Measurements from ENCODE around the gene TBC1D1.

TBC1D1 gene

DNA sequence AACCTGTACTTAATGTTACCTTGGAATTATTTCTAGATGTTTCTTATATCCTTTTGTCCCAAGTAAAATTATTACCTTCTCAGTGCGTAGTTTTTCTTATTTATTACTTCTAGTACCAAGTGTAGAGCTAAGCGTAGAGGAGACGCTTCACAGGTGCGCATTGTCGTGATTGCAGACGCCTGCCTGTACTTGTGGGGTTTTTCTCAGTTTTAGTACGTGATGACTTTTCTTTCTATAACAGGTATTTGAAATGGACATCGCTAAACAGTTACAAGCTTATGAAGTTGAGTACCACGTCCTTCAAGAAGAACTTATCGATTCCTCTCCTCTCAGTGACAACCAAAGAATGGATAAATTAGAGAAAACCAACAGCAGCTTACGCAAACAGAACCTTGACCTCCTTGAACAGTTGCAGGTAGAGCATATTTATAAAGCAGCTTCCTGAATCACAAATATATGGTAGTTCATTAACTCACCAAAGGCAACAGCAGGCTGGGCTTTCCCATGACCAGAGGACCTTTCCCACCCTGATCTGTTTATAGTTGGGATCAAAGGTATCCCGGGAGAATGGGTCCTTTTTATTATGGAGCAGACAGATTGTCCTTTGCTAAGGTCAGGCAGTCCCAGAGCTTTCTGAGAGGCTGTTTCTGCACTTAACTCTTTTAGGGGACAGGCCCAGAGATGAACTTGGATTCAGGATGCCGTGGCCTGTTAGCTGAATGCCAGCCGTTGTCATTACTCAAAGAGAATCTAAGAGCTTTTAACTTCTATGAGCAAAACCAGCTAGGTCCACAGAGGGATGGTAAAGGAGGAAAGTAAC, 242.2 kb downstream of the TBC1D1 start:
- DNase-seq: no peak

DNA sequence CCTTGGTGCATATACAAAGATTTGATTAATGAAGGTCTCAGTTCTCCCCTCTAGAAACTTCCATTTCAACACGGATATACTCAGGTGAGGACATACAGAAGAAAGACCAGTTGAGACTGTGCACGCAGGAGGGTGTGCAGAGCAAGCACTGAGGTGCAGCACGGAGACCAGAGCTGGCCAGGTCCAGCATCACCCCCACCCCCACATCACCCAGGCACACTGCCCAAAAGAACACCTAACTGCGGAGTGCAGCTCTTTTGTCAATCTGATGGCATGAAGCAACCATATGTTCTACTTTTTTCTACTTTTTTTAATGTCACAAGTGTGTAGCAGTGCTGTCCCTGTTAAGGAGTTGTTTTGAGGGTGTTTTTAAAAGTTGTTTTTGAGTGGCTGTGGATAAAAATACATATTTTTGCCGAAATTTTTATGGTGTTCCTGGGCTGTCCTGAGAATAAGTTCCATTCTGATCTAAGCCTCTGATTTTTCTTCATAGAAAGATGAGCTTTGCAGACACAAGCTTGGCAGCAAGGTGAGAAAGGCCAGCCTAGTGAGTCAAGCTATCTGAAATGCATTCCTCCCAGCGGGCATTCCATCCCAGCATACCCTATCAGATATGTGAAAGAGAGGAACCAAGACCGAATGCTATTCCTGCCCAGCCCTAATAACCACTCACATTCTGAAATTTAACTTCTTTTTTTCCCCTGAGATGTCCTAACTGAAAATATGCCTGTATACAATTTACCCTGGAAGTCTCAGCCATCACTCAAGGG, 243.0 kb downstream of the TBC1D1 start:
- DNase-seq: no peak

DNA sequence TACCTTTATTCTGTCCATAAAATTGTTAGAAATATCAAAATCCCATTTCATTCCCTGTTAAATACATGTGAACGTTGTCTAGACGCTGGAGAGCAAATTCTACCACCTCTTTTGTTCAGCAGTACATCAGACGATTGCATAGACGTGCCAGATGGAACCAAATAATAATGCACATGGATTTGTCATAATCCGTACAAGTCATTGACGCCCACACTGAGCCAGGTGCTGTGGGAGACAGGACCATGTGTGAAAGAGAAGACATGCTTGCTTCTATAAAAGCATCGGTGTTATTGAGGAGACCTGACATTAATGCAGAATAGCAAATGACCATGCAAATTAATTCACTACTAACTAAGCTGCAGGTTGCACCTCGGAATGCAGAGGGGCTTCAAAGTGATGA, 244.3 kb downstream of the TBC1D1 start:
- DNase-seq: no peak

DNA sequence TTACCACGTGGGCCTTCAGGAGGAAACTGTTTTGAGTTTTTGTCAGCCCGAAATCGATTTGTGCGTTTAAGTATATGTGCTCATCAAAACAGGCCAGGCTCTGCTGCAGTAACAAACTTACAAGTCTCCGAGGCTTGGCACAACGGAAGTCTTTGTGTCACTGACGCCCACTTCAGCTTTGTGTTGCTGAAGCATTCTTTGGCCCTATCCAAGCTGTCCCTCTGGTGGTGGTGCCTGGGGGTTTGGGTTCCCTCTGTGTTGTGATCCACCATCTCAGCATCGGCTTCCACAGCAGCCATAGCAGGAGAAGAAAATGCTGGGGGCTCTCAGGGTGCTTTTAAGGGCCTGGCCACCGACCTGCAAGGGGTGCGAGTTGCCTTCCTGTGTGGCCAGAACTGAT, 245.7 kb downstream of the TBC1D1 start:
- no peak for DNase-seq

DNA sequence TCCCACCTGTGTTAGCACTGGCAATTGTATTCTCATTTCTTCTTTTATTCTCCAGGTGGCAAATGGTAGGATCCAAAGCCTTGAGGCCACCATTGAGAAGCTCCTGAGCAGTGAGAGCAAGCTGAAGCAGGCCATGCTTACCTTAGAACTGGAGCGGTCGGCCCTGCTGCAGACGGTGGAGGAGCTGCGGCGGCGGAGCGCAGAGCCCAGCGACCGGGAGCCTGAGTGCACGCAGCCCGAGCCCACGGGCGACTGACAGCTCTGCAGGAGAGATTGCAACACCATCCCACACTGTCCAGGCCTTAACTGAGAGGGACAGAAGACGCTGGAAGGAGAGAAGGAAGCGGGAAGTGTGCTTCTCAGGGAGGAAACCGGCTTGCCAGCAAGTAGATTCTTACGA, 246.2 kb downstream of the TBC1D1 start:
- DNase-seq: no peak

DNA sequence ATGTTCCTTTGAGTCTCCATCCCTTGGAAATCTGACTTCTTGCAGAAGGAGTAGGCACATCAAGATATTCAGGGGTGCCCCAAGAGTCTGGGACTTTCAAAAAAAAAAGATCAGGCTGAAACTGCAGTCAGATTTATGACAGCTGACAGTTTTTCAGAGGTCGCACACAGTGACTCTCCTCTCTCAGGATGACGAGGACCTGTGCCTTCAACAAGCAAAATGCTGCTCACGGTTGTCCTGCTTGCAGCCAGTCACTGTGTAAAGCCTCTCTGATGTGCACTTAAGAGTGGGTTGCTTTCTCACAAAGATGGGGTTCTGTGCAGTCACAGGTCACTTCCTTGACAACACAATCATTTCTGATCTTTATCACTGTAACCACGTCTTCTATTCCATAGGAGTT, 247.5 kb downstream of the TBC1D1 start:
- no peak for DNase-seq

DNA sequence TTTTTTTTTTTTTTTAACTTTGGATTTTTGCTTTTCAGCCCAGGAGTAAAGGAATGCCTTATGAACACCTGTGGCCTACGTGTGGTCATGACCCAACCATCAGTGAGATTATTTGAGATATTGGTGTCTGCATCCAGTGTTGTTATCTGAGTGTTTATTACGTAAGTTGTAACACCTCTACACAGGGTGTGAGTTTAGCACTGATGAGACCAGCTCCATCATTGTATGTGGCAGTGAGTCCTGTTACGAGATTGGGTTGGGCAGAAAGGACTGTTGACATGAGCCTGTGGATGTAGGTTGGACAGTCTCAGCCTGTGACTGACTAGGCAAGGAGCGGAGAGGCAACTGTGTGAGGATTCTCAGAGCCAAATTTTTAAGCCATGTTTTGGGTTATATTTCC, 248.3 kb downstream of the TBC1D1 start:
- DNase-seq: no peak

DNA sequence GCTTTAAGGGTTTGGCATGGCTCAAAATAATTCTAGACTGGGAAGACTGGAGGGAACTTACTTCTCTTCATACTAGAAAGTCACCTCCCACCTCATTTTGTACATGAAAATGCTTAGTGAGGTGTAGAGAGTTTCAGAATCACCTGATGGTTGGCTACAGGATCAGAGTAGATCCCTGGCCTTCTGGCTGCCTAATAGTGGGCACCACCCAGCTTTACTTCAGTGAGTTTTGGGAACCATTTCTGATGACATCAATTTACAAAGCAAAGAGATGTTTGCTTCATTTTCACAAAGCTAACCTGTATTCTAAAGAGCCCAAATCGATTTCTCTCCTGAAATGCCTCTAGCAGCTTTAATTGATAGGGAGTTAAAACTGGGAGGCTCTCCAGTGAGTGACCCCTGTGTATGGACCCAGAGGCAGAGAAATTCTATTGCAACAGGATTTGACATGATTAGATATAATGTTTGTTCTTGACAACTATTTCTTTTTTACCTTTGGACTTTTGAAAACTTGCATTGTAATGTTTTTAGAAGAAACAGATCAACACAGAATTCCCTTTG, 249.8 kb downstream of the TBC1D1 start:
- no peak for DNase-seq

DNA sequence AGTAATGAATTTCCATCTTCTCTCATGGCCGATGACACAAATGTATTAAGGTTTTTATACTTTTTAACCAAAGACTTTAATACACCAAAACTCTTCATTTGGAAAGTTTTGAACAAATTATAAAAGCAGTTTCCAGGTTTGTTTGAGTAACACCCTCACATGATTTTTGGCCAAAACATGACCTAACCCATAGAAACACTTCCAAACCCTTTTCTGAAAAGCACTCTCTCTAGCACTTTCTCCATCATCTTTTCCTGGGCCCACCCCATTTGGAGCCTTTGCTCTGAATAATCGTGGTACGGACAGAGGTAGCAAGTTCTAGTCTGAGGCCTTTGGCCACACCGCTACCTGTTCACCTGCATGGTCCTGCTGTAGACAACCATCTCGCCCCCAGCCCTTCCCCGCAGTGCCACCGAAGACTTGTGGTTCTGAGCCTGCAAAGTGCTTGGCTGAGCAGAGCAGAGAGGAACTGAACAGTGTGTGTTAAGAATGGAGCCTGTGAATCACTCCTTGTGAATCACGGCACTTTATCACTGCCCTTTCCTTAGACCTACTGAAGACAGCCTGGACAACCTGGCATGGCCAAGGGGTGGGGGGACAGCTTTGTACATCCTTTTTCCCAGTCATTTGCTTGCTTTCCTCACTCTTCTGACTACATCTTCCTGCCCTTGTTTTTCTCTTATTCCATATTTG, 251.1 kb downstream of the TBC1D1 start:
- DNase-seq: no peak

DNA sequence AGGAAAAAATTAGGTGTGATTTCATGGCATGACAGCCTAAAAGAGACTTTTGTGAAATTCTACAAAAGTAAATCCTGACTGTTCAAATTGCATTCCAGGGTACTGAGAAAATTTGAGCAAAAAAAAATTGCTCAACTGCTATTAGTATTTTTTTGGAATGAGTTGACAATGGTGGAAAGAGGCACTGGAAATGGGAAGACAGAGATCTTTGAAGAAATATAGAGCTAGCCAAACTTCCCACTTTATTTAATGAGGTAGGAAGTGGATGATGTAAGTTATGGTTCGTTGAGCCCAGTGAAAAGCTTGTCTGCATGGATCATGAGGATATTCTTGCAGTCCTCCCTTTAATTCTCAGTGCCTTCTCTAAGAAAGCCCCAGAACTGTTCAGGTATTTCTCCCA, 253.1 kb downstream of the TBC1D1 start:
- DNase-seq: no peak

DNA sequence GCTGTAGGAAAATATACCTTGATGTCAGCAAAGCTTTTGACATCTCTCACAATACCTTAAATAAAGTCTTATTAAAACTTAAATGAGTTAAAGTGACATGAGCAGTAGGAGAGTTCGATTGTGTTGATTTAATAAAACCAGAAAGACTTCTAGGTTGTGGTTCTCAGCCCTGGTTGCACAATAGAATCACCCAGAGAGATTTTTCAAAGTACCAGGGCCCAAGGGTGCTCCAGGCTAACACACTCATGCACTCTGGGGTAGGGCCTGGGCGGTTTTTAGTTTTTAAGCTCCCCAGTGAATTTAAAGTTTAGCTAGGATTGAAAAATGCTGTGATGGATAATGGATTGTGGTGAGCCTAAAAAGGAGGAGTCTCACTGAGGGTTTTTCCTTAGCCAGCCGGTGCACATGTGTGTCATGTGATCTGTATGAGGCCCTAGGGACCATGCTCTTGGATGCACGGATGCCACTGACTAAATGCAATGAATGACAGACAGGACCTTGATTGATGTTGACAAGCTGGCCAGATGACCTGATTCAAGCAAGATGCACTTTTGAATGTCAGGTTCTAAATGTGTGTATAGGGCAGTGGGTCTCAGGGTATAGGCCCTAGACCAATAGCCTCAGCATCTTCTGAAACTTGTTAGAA, 254.3 kb downstream of the TBC1D1 start:
- DNase-seq: no peak

DNA sequence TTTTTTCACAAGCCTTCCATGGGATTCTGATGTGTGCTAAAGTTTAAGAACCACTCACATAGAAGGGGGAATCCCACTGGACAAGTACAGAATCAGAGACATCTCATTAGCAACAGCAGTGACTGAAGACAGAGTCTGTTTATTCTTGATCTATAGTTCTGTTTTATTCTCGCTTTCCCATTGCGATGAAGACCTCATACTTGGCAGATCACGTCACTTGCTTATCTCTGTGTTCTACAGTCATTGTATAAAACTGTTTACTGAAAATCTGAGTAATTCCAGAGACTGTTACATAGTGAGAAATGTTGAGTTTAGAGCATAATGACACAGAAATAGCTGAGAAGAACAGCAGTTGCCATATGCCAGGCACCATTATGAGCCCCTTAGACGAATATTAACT, 254.9 kb downstream of the TBC1D1 start:
- no peak for DNase-seq

DNA sequence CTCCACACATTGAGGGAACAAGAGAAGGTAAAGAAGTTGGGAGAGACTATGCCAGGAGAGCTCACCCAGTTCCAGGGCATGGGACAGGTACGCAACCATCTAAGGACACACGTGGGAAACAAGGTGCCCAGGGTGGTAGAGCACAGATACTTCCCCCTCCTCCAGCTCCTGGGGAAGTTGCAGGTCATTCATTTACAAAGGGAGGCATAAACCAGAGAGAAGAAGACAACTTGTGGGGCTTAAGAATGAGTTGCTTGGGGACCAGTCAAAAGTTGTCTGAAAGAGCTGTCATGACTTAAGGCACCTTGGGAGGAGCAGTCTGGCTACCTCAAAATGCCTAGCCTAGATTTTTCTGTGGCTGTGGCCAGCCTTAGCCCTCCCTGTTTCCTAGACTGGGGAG, 255.5 kb downstream of the TBC1D1 start:
- DNase-seq: no peak

DNA sequence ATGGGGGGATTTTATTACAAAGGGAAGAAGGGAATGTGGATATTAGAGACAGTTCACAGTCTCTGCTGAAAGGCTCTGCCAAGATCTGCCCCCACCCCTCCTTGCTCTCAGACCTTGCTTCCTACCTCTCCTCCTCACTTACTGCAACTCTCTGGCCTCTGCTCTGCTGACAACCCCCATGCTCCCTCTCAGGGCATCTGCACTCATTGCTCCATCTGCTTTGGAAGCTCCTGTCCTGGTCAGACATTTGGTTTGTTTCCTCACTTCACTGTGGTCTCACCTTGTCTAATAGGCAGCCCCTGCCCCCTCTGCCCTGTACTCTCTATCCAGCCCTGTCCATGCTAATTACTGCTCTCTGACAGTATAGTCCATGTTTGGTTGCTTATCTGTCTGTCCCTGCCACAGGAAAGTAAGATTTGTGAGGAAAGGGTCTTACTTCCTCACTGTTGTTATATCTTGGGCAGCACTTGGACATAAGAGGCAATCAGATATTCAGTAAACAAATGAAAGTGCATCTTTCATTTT, 258.6 kb downstream of the TBC1D1 start:
- no peak for DNase-seq

DNA sequence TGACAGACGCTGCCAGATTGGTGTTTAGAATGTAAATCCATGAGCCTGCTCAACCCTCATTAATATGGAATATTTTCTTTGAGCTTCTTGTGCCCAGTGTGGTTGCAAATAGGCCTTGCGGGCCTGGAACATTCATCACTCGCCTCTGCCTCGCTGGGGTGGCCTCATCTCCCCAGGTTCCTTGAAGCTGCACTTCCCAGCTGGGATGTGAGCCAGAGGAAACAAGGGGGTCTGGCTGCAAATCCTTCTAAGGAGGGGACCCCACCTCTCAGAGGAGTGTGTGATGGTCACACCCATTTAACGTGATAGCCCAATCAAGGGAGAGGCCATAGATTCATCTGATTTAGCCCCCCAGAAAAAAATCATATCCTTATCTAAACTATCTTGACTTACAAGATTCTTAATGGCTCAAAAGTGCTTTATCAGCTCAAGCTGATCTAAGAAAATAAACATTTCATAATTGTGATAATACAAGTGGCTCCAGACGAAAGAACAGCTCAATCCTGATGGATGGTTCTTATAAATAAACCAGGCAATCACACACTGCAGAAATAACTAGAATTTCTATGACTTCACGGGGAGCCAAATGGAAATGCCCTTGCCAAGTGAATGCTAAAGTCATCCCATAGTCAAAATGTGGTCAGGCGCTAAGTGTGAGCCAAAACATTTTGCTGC, 259.2 kb downstream of the TBC1D1 start:
- DNase-seq: no peak

DNA sequence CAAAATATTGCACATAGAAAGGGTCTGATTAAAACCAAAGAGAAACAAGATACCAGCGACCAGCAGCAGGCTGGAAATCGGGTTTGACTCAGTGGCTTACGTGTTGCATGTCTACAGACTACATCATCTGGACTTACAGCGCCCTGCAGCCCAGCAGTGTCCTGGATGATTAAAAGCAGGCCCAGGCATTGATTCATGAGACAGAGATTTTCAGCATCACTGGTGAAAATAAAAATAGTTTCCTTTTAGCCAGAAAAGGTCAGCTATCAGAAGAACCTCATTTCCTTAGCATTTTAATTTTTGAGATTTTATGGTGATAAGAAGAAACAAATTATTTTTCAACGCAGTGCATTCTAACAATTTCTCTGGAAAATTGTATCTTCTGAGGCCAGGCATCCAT, 259.9 kb downstream of the TBC1D1 start:
- DNase-seq: no peak

DNA sequence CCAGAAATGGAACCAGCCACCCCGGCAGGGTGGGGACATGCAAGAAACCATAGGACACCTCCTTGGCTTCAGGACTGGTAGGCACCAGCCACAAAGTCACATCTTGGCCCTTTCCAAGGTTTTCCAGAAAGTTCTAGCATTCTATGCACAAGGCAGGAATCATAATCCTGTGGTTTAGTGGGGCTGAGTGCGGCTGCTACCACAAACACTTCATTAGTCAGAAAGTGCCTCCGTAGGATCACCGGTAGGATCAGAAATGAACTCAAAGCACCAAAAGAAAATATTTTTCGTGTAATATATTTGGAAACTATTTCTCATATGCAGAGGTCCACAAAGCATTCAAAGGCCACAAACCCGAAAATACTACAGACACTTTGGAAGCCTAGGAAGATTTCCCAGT, 261.0 kb downstream of the TBC1D1 start:
- no peak for DNase-seq

DNA sequence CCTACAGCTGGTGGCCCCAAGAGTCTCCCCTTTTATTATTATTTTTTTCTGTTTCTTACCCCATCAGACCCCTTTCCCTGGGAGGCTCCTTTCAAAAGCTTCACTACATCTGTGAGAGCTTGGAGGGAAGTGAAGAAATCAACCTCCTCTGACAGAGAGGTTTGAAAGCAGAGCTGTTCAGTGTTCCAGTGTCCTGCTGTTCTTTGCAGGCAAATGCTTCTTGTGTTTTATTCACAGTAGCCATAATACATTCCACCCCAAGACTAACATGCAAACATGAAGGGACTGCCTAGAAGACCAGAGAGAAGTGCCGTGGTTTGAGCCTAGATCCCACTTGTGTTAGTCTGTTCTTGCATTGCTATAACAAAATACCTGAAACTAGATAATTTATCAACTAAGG, 261.4 kb downstream of the TBC1D1 start:
- DNase-seq: no peak

DNA sequence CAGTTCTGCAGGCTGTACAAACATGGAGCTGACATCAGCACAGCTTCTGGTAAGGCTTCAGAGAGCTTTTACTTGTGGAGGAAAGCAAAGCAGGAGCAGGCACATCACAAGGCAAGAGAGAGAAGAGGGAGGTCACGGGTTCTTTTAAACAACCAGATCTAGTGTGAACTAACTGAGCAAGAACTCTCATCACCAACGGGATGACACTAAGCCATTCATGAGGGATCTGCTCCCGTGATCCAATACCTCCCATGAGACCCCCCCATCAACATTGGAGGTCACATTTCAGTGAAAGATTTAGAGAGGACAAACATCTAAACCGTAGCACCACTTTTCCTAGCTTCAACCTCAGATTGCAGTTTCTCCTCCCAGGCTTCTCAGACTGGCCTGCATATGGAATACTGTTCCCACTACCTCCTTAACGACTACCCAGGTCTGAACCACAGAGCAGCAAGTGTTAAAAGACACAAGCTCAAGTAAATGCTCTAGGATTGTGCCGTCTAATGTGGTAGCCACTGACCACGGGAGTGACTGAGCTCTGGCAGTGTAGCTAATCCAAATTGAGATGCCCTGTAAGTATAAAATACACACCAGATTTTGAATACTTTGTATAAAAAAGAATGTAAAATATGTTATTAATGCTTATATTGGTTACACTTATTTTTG, 262.0 kb downstream of the TBC1D1 start:
- no peak for DNase-seq

DNA sequence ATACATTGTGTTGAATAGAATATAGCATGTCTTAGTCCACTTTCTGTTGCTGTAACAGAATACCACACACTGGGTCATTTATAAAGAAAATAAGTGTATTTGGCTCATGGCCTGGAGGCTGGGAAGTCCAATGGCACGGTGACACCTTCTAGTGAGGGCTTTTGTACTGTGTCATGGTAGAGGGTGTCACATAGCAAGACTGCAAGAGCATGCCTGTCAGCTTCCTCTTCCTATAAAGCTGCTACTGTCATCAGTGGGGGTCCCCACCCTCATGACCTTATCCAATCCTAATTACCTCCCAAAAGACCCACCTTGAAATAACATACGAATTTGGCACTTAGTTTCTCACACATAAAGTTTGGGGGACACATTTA, 262.5 kb downstream of the TBC1D1 start:
- DNase-seq: no peak

DNA sequence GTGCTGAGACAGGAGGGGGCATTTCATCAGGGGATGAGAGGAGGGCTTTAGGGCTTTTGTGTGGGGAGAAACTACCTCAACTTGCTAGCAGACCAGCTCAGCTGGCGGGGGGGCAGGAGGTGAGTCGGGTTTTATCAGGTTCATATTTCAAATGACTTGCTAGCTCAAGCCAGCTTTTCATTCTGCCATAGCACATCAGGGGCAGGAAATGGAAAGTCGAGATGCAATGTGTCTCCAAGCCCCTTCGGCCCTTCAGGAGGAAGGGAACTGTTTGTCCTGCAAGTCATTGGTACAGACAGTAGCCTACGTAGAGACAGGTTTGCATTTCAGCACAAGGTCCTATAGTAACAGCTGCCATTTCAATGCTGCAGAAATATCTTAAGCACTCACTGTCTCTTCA, 263.4 kb downstream of the TBC1D1 start:
- no peak for DNase-seq

Measured in NCI-H1930 (cell line).